Breast epithelium (tissue), 3 donors: ENCODE measurements around the gene CADPS.

ENCODE experiments used
- CTCF ChIP-seq, 3 donors: fragments of 450-650 bp; IDR thresholded peaks; one replicate each; pipeline ENCODE4 v1.5.1; 2016 to 2017; ENCODE audit warnings: antibody characterized with exemption in 3 of 3, mild to moderate bottlenecking in 3 of 3, moderate library complexity in 3 of 3
- POLR2A ChIP-seq: fragments of 450-650 bp; IDR thresholded peaks from one replicate; pipeline ENCODE4 v1.6.1; 2016; ENCODE audit warnings: antibody characterized with exemption, mild to moderate bottlenecking, moderate library complexity
- POLR2AphosphoS5 ChIP-seq, 3 donors: sonication (generic); formaldehyde crosslinking; IDR thresholded peaks; one replicate each; pipeline ENCODE4 v1.6.1; 2017; ENCODE audit warnings: antibody characterized with exemption in 3 of 3

- no peak for TF ChIP-seq CTCF (IDR thresholded peaks at IDR 0.05)
- TF ChIP-seq POLR2AphosphoS5 (IDR thresholded peaks at IDR 0.05), result no peak
- TF ChIP-seq POLR2A, result no peak
Observed at GRCh38 chr3:62454916-62455315, 420.3 kb downstream of the CADPS start.
